PC-9 (cell line): ENCODE results near the gene MAST4.

Source experiments
- CTCF ChIP-seq: fragments of 200-600 bp; sonication (generic); conservative IDR thresholded peaks from 2 replicates; pipeline ENCODE4 v1.6.1; 2017; ENCODE audit warnings: mixed run types, antibody characterized with exemption, mild to moderate bottlenecking, moderate library complexity
- EZH2 ChIP-seq: fragments of 200-600 bp; sonication (generic); IDR thresholded peaks from 2 replicates; pipeline ENCODE4 v1.8.0; 2017; ENCODE audit warnings: antibody characterized with exemption, low read depth

- no peak for TF ChIP-seq CTCF
- no peak for TF ChIP-seq EZH2
Measured at GRCh38 chr5:66603164-66603563, 7.0 kb downstream of the MAST4 start.
